ENCODE measurements around the gene C8G. TPM values are rescaled to one million over a fixed set of nuclear protein-coding genes. Genes with fewer than 3 reads are reported as not detected.

The C8G gene
- total and polyA plus RNA-seq, 2 of the 8 experiments (the other 6 are each of a cell fraction or from before 2014, with no cell fraction given), result 0.62 to 0.80 TPM

- ChIA-PET POLR2A (ENCODE audit: partially characterized antibody) (interaction anchor here (0.7 to 2.8 kb wide), 4 partner anchors 10 to 216 kb away, joined by 3 to 10 read pairs (median 4); partner anchors contain the start of genes CLIC3 and PAXX), CTCF (ENCODE audit: partially characterized antibody) (interaction anchor here (0.5 to 5.6 kb wide), 28 partner anchors 9 to 836 kb away, joined by 3 to 45 read pairs (median 5); partner anchors contain the start of genes ABCA2, AJM1, CLIC3 and LCN12)
- H3K79me2 ChIP-seq (ENCODE audit: control insufficient read depth in 1 of 2, insufficient read depth in 2 of 2, low read length in 2 of 2), result no peaks in the 10 kb centered on the region
- H3K9ac ChIP-seq (replicated peaks in 1 of 4; ENCODE audit: extremely low read depth in 1 of 4, low read depth in 3 of 4, low read length in 3 of 4), result no peak overlapping the region
- H3K36me3 ChIP-seq (ENCODE audit: control insufficient read depth in 2 of 4, insufficient read depth in 4 of 4, low read length in 3 of 4), result no peaks in the 10 kb centered on the region
- H2AFZ ChIP-seq (ENCODE audit: low read length), result no peak overlapping the region
- H3K18ac ChIP-seq (ENCODE audit: extremely low read depth, low read length), result no peak overlapping the region
- H3K56ac ChIP-seq (replicated peaks; ENCODE audit: insufficient read length, low read depth, low read length), result peak overlapping the region; percentile 46
- H2BK120ac ChIP-seq (replicated peaks; ENCODE audit: low read depth, low read length), result no peak overlapping the region
- DNase-seq (ENCODE audit: low read depth in 1 of 2, low spot score in 2 of 2), result peak in 1 of 2 experiments; percentile 90
- H3K4me2 ChIP-seq (ENCODE audit: insufficient read depth in 1 of 2, low read depth in 2 of 2, low read length in 2 of 2), result no peak overlapping the region
- H4K5ac ChIP-seq (ENCODE audit: insufficient read length, low read depth, low read length), result no peak overlapping the region
- no peak overlapping the region for H3K4ac ChIP-seq (replicated peaks; ENCODE audit: insufficient read length, low read depth, low read length)
- no peak overlapping the region for H2BK20ac ChIP-seq (ENCODE audit: low read length)
- WGBS, 2 experiments (ENCODE audit: extremely low coverage in 1 of 2, insufficient coverage in 1 of 2, insufficient read length in 1 of 2, insufficient replicate concordance in 2 of 2, low coverage in 1 of 2, low lambda C conversion rate in 2 of 2, missing lambda C conversion rate in 1 of 2), result 82% methylated on average over 14 of the region's 14 CpGs; no CpG with 5 or more reads in 1 of the 2 experiments
- peaks cover 8% of the 10 kb centered on the region; the same call in 1 of the 2 replicates for H3K23me2 ChIP-seq (ENCODE audit: low read depth, low read length)
- no peak overlapping the region for H3K4me3 ChIP-seq (ENCODE audit: extremely low read depth in 1 of 4, insufficient read depth in 2 of 4, low read depth in 3 of 4, low read length in 4 of 4)
- H3K14ac ChIP-seq (ENCODE audit: insufficient read length), result no peak overlapping the region
- no peak overlapping the region for H2BK12ac ChIP-seq (ENCODE audit: low read depth, low read length)
- H3K4me1 ChIP-seq (replicated peaks in 1 of 4; ENCODE audit: control insufficient read depth in 3 of 4, insufficient read depth in 4 of 4, low read length in 3 of 4), result peaks cover 0 to 12% (median 5%) of the 10 kb centered on the region in 4 experiments; a peak in 5 of 7 replicates
- no peak overlapping the region; the same call in 1 of the 2 replicates for H4K8ac ChIP-seq (ENCODE audit: extremely low read depth, insufficient read depth, low read length)
- no peak overlapping the region for H3K27ac ChIP-seq (ENCODE audit: low read depth, low read length)
- FAIRE-seq, result no peak
- H2BK15ac ChIP-seq (ENCODE audit: low read length), result peak overlapping the region; percentile 3; the same call in 1 of the 2 replicates
- no peak overlapping the region for H2BK5ac ChIP-seq (ENCODE audit: low read depth, low read length)
- peaks cover 0 to 5% (median 2%) of the 10 kb centered on the region in 4 experiments; a peak in 2 of 7 replicates for H3K27me3 ChIP-seq (replicated peaks in 1 of 4; ENCODE audit: control insufficient read depth in 3 of 4, extremely low read depth in 1 of 4, insufficient read depth in 3 of 4, low read length in 3 of 4)
- H3K23ac ChIP-seq (ENCODE audit: insufficient read length), result no peak overlapping the region
- H3K79me1 ChIP-seq (ENCODE audit: low read depth, low read length), result no peaks in the 10 kb centered on the region
- no peak overlapping the region for H2AK5ac ChIP-seq (ENCODE audit: low read depth, low read length)
- peak overlapping the region; percentile 40 for H4K91ac ChIP-seq (replicated peaks; ENCODE audit: insufficient read length, low read length)
- peaks cover 0 to 2% of the 10 kb centered on the region in 2 experiments for H4K20me1 ChIP-seq (replicated peaks in 1 of 2; ENCODE audit: control insufficient read depth in 1 of 2, insufficient read depth in 2 of 2, low read length in 2 of 2)
- H3K9me3 ChIP-seq (ENCODE audit: insufficient read depth in 2 of 2, low read depth in 1 of 2, low read length in 1 of 2), result no peaks in the 10 kb centered on the region
- TF ChIP-seq KDM4A (IDR thresholded peaks at IDR 0.05; ENCODE audit: low read depth, low read length, severe bottlenecking) (no peak), CTBP2 (IDR thresholded peaks at IDR 0.05; ENCODE audit: borderline replicate concordance, insufficient read depth, insufficient read length, low read length) (no peak), CREB1 (IDR thresholded peaks at IDR 0.05) (no peak), BRCA1 (IDR thresholded peaks at IDR 0.05; ENCODE audit: low read depth, low read length) (no peak), CTCF (IDR thresholded peaks at IDR 0.05; ENCODE audit: control extremely low read depth in 1 of 3, insufficient read depth in 1 of 3, low read depth in 1 of 3, low read length in 3 of 3) (peak in 2 of 3 experiments; percentile 79 to 84; a peak in 3 of 4 replicates), CHD2 (IDR thresholded peaks at IDR 0.05; ENCODE audit: low read length) (no peak), USF2 (IDR thresholded peaks at IDR 0.05; ENCODE audit: low read length) (0 out of 2 replicates have a peak, but pooled peaks have one; percentile 35)
- TF ChIP-seq, protein P1, sequence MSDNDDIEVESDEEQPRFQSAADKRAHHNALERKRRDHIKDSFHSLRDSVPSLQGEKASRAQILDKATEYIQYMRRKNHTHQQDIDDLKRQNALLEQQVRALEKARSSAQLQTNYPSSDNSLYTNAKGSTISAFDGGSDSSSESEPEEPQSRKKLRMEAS (IDR thresholded peaks at IDR 0.05), result peak; percentile 76; the same call in 1 of the 2 replicates
Observed at GRCh38 chr9:136975644-136976043, 30.6 kb downstream of the C8G start.
